Measurements from ENCODE around the gene TSPEAR. TPM values are rescaled to one million over a fixed set of nuclear protein-coding genes. Genes with fewer than 3 reads are reported as not detected.
"Not testable (repeated sequence)": the region's sequence is repeated elsewhere in the genome, so short reads cannot be mapped to it uniquely, and the experiment has no call there.

TSPEAR gene
- total RNA-seq, 4 donors from 2014 or later: 0.19 TPM; not detected in 3

- DNase-seq (ENCODE audit: low spot score) (no peak), ATAC-seq (ENCODE audit: low FRiP score) (no peak)
- TF ChIP-seq CTCF (IDR thresholded peaks at IDR 0.05): no peak
Observed at GRCh38 chr21:44702111-44702972, 9.0 kb downstream of the TSPEAR start.

GRCh38 chr21:44701541-44701940, 9.8 kb downstream of the TSPEAR start:
- TF ChIP-seq CTCF (IDR thresholded peaks at IDR 0.05): no peak
- no peak for DNase-seq (ENCODE audit: low spot score)
- no peak for ATAC-seq (ENCODE audit: low FRiP score)

- ATAC-seq (ENCODE audit: low FRiP score) (no peak), DNase-seq (ENCODE audit: low spot score) (no peak)
- no peak for TF ChIP-seq CTCF (IDR thresholded peaks at IDR 0.05)
Observed at GRCh38 chr21:44701023-44701400, 10.4 kb downstream of the TSPEAR start.

DNA sequence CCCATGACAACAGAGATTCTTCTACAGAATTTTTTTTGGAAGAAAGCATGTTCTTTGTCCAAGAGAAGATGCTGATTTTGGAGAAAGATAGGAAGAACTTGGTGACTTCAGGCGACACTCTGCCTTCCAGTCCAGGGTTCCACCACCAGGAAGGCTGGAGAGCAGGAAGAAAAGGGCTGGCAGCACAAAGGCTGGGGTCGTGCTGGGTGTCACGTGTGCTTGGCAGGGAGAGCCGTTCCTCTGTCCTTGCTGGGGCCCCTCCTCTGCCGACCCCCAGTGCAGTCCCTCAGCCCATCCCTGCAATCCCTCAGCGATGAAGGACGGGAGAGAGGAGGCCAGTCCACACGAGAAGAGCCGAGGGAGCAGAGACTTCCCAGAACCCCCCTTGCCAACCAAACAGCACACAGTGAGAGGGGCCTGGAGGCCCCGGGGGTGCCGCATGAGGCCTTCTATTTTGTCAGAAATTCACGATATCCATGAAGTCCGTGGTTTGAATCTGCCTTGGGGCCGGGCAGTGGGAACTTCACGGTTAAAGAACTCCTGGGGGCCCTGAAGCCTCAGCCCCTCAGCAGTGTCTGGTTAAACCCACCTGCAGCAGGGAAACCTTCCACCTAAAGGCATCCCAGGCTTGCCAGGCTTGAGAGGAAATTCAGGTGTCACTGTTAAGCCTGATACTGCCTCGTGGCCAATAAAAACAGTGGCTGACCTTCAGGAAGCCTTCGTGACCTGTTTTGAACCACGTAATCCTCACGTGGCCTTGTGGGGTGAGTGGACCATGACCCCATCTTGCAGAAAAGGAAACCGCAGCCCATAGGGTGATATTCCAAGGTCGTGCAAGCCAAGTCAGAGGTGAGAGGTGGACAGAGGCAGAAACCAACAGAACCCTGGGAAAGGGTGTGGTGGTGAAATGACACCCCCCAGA, 11.0 kb downstream of the TSPEAR start:
- TF ChIP-seq CTCF (IDR thresholded peaks at IDR 0.05): no peak
- no peak for DNase-seq (ENCODE audit: low spot score)
- no peak for ATAC-seq (ENCODE audit: low FRiP score)

- DNase-seq (ENCODE audit: low spot score) (no peak), ATAC-seq (ENCODE audit: low FRiP score) (no peak)
- no peak for TF ChIP-seq CTCF (IDR thresholded peaks at IDR 0.05)
Observed at GRCh38 chr21:44699502-44700001, 11.8 kb downstream of the TSPEAR start.

- DNase-seq (ENCODE audit: low spot score) (no peak), ATAC-seq (ENCODE audit: low FRiP score) (no peak)
- no peak for TF ChIP-seq CTCF (IDR thresholded peaks at IDR 0.05)
Observed at GRCh38 chr21:44697811-44698734, 13.3 kb downstream of the TSPEAR start.

DNA sequence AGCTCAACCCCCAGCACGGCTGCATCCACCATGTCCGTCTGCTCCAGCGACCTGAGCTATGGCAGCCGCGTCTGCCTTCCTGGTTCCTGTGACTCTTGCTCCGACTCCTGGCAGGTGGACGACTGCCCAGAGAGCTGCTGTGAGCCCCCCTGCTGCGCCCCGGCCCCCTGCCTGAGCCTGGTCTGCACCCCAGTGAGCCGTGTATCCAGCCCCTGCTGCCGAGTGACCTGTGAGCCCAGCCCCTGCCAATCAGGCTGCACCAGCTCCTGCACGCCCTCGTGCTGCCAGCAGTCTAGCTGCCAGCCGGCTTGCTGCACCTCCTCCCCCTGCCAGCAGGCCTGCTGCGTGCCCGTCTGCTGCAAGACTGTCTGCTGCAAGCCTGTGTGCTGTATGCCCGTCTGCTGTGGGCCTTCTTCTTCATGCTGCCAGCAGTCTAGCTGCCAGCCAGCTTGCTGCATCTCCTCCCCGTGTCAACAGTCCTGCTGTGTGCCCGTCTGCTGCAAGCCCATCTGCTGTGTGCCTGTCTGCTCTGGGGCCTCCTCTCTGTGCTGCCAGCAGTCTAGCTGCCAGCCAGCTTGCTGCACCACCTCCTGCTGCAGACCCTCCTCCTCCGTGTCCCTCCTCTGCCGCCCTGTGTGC, 14.1 kb downstream of the TSPEAR start, which contains the start of gene KRTAP10-12:
Gene KRTAP10-12, plus strand, starts transcription at position 1 of the 639 bp plus-strand sequence. Its CDS starts 30 bp downstream, at position 31.
- ATAC-seq (ENCODE audit: low FRiP score); DNase-seq (ENCODE audit: low spot score): not testable (repeated sequence)
